Measurements from ENCODE around the gene FCMR.

Gene FCMR

DNA sequence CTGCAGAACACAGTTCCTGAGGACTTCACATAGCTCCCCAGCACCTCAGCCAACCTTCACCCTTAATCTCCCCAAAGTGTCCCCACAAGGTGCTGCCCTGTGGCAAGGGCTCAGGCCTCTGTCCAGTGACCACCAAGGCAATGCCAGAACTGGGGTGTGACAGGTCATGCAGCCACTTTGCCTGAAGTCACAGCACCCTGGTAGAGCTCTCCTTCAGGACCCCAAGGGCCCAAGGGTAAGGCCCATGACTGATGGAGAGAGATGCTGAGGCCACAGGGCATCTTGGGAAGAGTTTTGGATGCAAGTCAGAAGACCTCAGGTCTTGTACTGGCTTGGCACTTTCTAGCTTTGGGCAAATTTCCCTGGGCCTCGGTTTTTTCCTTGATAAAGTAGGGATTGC is 783 bp upstream of the FCMR start:
- no peak for DNase-seq

GRCh38 chr1:206918076-206918475 is 3.7 kb downstream of the FCMR start:
- DNase-seq: no peak

- no peak for DNase-seq
These were observed 5.6 kb downstream of the FCMR start for GRCh38 chr1:206916000-206916709.

DNA sequence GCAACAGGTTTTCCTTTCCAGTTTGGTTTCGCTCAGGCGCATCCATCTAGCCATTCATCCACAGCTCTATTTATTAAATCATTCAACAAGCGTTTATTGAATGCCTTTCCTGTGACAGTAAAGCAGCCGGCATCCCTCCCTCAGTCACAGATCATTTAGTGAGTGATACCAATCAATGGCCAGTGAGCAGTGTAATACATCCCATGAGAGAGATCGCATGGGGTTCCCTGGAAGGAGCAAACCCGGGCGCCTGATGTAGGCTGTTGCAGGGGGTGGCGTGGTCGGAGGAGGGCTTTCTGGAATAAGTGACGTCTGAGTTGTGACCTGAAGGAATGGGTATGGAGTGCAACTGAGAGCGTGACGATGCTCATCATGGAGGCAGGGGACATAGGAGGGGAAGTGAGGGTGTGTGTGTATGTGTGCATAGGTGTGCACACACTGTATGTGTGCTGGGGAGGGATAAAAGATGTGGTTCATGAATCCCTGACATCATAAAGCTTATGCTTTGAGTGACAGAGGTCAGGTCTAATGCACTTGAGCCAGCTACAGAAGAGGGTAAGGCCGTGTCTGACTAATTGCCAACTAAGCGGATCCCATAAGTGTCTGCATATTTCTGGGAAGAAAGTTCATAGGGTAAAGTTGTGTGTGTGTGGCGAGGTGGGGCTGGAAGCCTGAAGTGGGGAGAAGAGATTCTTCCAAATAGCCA is 6.6 kb downstream of the FCMR start:
- no peak for DNase-seq

DNA sequence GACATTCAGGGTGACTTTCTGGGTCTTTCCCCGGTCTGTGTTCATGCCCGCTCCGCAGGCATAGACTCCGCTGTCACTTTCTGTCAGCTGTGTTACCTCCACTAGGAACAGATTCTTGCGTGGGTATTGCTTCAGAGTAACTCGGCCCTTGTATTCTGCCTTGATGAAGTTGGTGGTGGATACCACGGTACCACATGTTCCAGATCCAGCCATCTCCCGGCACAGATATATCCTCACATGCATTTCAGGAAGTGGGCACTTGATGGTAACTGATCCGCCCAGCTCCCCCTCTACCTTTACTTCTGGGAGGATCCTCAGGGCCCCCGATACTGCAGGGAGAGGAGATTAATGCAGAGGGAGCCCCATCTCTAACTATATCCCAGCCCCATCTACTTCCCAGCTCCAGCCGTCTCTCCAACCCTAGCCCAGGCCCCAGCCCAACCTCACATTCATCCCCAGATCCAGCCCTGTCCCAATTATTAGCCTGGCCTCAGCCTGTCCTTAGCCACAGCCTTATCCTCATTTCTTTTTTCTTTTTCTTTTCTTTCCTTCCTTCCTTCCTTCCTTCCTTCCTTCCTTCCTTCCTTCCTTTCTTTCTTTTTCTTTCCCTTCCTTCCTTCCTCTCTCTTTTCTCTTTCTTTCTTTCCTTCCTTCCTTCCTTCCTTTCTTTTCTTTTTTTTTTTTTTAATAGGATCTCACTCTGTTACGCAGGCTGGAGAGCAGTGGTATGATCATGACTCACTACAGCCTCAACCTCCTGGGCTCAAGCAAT is 7.8 kb downstream of the FCMR start:
- DNase-seq: no peak

DNA sequence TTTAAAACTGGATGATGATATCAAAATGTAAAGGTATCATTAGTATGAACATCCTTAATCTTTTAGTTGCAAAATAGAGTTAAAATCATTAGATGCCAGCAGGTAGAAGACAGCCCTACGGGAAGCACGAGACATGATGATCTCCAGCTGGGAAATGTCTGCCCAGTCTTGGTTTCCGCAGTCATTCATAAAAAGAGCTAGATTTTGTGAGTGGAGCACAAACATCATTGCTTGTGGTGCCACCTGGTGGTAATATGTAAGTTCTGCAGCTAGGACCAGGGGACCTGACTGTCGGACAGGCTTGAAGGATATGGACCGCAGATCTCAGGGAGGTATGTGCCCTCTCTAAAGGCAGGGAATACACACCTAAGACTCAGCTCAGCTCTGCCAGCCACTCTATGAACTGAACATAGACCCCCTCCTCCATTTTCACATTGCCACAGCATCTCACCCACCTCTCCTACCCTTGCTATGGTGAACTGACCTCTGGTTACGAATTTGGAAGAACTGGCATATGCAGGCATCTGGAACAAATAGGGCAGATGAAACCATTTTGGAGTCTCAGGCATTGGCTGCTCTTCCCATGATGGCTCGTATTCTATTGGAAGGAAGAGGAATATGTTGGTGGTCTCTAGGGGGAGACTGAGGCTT is 9.2 kb downstream of the FCMR start:
- DNase-seq: peak; percentile 23

- DNase-seq: no peak
These were observed 10.6 kb downstream of the FCMR start for GRCh38 chr1:206911064-206911663.

DNA sequence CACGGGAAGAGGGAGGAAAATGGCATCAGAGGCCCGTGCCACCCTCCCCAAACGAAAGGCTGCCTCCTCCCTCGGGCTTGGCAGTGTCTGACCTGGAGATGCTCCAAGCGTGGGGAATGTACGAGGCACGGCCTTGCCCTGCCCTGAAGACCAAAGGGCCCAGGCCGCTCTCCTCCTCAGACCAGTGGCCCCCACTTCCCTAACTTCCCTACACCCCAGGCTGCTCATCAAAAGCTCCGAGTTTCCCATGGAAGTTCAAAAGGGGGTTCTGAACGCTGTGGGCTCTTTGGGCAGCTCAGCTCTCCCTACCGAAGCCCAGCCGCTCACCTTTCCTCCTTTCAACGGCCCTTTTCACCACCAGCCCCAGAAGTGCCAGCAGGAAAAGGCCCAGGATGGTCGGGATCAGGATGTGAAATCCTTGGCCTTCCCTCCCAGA is 11.8 kb downstream of the FCMR start:
- DNase-seq: no peak

GRCh38 chr1:206909161-206909882 is 12.4 kb downstream of the FCMR start:
- DNase-seq: peak; percentile 81

DNA sequence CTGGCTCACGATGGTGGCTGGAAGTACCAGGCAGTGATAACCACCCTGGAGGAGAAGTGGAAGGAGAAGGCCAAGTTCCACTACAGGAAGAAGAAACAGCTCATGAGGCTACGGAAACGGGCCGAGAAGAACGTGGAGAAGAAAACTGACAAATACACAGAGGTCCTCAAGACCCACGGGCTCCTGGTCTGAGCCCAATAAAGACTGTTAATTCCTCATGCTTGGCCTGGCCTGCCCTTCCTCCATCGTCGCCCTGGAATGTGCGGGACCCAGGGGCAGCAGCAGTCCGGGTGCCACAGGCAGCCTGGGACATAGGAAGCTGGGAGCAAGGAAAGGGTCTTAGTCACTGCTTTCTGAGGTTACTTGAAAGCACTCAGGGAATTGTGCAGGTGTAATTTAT is 13.7 kb downstream of the FCMR start:
- no peak for DNase-seq

DNA sequence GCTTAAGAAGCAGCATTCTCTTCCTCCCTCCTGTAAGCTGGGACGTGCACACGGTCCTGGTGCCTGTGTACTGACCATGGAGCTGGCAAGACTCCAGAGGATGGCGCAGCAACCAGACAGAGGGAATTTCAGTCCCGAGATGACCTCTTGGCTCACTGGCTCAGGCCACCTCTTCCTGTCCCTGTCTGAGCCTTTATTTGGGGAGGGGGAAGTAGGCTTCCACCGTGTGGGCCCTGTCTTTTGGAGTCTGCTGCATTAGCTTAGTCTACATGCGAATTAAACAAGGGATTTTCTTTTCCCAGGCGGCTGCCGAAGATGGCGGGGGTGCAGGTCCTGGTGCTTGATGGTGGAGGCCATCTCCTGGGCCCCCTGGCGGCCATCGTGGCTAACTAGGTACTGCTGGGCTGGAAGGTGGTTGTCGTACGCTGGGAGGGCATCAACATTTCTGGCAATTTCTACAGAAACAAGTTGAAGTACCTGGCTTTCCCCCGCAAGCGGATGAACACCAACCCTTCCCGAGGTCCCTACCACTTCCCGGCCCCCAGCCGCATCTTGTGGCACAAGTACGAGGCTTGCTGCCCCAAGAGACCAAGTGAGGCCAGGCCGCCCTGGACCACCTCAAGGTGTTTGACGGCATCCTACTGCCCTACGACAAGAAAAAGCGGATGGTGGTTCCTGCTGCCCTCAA is 14.3 kb downstream of the FCMR start:
- no peak for DNase-seq

DNA sequence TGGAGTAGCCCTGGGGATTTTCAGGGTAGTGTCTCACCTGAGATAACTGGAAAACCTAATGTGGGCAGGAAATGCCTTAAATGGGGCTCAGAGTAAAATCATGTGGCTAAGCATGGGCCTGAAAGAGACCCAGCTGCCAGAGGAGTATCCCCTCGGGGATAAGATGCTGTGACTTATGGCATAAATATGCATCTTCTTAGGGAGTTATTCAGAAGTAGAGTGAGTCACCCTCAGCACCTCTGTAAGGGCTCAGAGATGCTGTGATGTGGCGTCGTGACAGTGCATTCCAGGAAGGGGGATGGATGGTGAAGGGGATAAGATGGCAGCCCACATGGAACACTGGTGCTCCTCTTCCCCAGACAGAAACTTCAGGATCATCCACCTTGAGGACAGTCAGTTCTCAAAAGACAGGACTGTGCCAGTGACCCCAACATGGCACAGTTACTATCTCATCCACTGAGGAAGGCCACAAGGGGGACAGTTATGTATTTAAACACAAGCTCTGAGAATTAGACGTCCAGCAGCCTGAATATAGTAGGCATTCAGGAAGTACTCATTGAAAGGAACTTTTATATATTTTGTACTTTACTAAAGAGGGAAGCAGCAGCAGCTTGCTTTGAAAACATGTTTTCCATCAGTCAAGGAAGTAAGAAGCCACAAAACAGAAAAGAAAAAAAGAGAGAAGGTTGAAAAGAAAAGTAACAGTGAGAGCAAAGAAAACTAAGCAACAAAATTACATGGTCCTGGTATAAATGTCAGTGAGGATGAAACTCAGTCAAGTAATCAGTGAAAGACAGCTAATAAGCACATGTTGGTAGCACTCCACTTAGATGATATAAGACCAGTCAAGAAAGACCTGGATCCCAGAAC is 16.2 kb downstream of the FCMR start:
- DNase-seq: no peak

DNA sequence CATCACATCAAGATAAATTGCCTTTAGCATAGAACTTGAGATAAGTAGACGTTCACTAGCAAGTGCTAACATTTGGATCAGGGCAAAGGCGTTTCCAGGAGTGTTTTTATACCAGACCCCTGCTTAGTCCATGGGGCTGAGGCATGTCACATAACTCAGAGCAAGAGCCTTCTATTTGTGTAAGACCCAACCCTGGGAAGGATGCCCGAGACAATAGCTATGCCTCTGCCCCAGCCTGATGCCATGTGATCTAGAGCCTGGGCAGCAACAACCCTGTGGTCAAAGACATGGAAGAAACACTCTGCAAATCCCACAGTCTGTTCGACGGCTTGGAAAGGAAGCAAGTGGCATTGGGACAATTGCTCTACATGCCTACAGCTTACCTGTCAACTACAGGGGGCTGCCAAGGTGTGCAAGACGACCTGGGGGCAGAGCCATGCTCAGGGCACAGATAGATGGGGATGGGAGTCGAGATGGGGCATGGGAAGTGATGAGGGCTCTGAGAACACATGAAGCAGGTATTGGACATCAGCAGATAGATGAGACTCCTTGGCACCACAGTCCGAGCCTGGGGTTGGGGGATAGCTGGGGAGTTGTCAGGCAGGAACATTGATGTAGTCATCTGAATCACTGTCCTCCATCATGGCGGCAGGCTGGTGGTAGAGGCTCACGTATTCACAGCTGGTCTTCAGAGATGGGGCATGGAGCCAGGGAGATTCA is 17.2 kb downstream of the FCMR start:
- no peak for DNase-seq

- DNase-seq: no peak
These were observed 18.1 kb downstream of the FCMR start for GRCh38 chr1:206903687-206904086.

- no peak for DNase-seq
These were observed 19.0 kb downstream of the FCMR start for GRCh38 chr1:206902702-206903101.

DNA sequence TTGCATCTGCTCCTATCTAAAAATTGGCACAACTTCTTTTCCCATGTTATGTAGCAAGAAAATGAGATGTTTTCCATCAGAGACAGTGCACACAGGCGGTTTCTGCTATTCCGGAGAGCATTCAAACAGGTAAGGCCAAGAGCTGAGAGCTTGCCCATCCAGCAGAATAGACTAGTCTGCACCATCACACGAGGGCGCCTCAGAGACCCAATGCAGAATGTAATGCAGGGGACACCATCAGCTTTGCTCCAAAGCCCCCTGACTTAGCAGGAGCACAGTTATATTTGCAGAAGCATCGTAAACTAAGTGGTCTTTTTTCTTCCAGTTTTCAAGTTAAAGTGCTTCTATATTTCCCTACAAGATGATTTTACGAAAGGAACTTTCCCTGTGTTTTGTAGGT is 19.8 kb downstream of the FCMR start:
- DNase-seq: no peak

DNA sequence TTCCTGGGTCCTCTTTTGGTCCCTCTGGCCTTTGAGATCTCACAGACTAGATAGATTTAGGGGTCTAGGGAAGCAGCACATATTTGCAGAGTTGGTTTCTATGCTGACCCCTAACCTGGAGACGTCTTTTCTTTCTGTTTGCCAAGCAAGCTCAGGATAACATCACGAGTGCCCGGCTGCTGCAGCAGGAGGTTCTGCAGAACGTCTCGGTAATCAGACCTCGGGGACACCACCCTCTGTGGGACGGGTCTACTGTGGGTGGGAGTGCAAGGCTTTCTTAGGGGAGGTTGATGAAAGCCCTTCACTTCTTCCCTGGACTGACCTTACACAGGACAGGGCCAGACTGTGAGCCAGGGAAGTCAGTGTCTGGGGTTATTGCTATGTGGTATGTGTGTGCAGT is 21.6 kb downstream of the FCMR start:
- no peak for DNase-seq

GRCh38 chr1:206899717-206900116 is 22.0 kb downstream of the FCMR start:
- no peak for DNase-seq

DNA sequence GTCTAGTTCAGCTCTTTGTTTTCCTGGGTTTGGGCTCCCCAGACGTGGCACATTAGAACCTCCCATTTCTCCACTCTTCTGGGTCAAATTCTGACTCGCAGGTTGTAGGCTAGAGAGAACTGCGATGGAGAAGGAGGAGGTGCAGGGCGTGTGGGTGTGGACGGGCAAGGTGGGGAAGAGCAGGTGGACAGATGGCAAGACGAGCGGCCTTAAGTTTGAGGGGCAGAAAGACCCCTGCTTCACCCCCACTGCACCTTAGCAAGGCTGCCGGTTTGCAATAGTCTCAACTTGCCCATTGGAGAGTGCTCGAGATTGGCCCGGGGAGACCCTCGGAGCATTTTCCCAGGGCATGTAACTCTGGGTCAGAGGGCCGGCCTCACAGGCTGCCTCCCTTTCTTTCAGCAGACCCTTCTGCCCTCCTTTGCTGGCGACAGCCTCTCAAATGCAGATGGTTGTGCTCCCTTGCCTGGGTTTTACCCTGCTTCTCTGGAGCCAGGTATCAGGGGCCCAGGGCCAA is 22.8 kb downstream of the FCMR start:
- DNase-seq: no peak
